ENCODE results near the gene MYO1H. TPM values are rescaled to one million over a fixed set of nuclear protein-coding genes. Genes with fewer than 3 reads are reported as not detected.

The MYO1H gene
- total RNA-seq, 2 experiments from 2014 or later: not detected

Other genes with a start within 250 kb of the MYO1H start
- 10 to 100 TPM; 10.3 to 13.3 TPM for gene ACACB, start 231.3 kb upstream of the MYO1H start, total RNA-seq
- gene FOXN4, start 38.6 kb upstream of the MYO1H start, total RNA-seq: not detected
- 10 to 100 TPM; 35.0 to 41.8 TPM for gene KCTD10, start 129.4 kb downstream of the MYO1H start, total RNA-seq
- gene UBE3B, start 129.7 kb downstream of the MYO1H start, total RNA-seq: 10 to 100 TPM; 35.5 to 37.4 TPM
- 10 to 100 TPM; 21.4 to 25.7 TPM for gene MMAB, start 225.6 kb downstream of the MYO1H start, total RNA-seq
- gene MVK, start 225.9 kb downstream of the MYO1H start, total RNA-seq: 10 to 100 TPM; 20.3 to 21.8 TPM

All from activated CD4-positive, alpha-beta T cell treated with anti-CD3 and anti-CD28 coated beads, Interleukin-2, amount 10 ng/mL, durations not matched to agents 7 days and 5 days (primary cell).